ENCODE measurements around the gene FRAT1.

DNA sequence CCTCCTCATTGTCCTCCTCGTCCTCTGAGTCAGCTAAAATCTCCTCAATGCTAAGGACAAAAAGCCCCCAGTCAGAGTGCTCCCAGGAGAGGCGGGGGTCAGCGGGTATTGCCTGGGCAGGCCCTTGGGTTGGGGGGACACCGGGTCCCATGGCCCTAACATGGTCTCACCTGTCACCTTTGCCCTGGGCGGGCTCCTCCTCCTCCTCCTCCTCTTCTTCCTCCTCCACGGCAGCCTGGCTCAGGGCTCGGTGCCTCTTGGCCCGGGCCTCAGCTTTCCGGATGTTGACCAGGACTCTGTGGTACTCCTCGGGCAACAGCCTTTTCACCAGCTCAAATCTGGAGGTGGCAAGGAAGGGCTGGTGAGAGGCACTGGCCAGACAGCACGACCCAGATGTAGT is 47.5 kb downstream of the FRAT1 start:
- TF ChIP-seq, protein P1, sequence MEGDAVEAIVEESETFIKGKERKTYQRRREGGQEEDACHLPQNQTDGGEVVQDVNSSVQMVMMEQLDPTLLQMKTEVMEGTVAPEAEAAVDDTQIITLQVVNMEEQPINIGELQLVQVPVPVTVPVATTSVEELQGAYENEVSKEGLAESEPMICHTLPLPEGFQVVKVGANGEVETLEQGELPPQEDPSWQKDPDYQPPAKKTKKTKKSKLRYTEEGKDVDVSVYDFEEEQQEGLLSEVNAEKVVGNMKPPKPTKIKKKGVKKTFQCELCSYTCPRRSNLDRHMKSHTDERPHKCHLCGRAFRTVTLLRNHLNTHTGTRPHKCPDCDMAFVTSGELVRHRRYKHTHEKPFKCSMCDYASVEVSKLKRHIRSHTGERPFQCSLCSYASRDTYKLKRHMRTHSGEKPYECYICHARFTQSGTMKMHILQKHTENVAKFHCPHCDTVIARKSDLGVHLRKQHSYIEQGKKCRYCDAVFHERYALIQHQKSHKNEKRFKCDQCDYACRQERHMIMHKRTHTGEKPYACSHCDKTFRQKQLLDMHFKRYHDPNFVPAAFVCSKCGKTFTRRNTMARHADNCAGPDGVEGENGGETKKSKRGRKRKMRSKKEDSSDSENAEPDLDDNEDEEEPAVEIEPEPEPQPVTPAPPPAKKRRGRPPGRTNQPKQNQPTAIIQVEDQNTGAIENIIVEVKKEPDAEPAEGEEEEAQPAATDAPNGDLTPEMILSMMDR (conservative IDR thresholded peaks at IDR 0.05; ENCODE audit: low read depth, low read length): no peak
- TF ChIP-seq POLR2A (IDR thresholded peaks at IDR 0.05; ENCODE audit: low read depth, low read length): no peak
- TF ChIP-seq RAD21 (IDR thresholded peaks at IDR 0.05; ENCODE audit: low read length): no peak
- TF ChIP-seq, protein P2, sequence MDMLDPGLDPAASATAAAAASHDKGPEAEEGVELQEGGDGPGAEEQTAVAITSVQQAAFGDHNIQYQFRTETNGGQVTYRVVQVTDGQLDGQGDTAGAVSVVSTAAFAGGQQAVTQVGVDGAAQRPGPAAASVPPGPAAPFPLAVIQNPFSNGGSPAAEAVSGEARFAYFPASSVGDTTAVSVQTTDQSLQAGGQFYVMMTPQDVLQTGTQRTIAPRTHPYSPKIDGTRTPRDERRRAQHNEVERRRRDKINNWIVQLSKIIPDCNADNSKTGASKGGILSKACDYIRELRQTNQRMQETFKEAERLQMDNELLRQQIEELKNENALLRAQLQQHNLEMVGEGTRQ (IDR thresholded peaks at IDR 0.05; ENCODE audit: low read depth, low read length): no peak
- no peak for TF ChIP-seq NFE2L2 (IDR thresholded peaks at IDR 0.05; ENCODE audit: low read depth, low read length)

Data from IMR-90 (cell line).